Head of caudate nucleus (tissue), 42 donors: ENCODE results near the gene TRIM60.
"Not testable (repeated sequence)": the region's sequence is repeated elsewhere in the genome, so short reads cannot be mapped to it uniquely, and the experiment has no call there.

Experiments used
- DNase-seq, 42 donors: peaks; one replicate each; pipeline versions ENCODE4 v3.0.0 to v3.0.0-alpha.2; 2020 to 2021; ENCODE audit warnings: mixed read lengths in 7 of 42
- intact Hi-C: fragments of 100-400 bp; cut with DNase I; formaldehyde crosslinking; loops from one replicate; pipeline ENCODE4 v1.15.0; 2022

The TRIM60 gene

GRCh38 chr4:165031436-165032211 lies at the start of gene TRIM60:
TSS of gene TRIM60 (plus strand) at chr4:165031999. CDS start at chr4:165040073, 8,074 bp downstream.
- no peak for DNase-seq
- intact Hi-C loops: no loop called here

- intact Hi-C loops: no loop called here
- DNase-seq: peak in 1 of 42 donors; percentile 13
These were observed 42.3 kb upstream of the TRIM60 start for GRCh38 chr4:164989471-164989870.

GRCh38 chr4:164990786-164991185 lies 41.0 kb upstream of the TRIM60 start:
- DNase-seq, intact Hi-C loops: not testable (repeated sequence)

GRCh38 chr4:164996123-164996522 lies 35.7 kb upstream of the TRIM60 start:
- intact Hi-C loops, DNase-seq: not testable (repeated sequence)

- intact Hi-C loops: no loop called here
- peak in 9 of 42 donors; percentile 9 to 58 (median 22) for DNase-seq
These were observed 34.5 kb upstream of the TRIM60 start for GRCh38 chr4:164997324-164997723.

- intact Hi-C loops: no loop called here
These were observed 33.9 kb upstream of the TRIM60 start for GRCh38 chr4:164997941-164998340.

GRCh38 chr4:164998526-164999080 lies 33.2 kb upstream of the TRIM60 start:
- DNase-seq: peak in 27 of 42 donors; percentile 6 to 68 (median 39)
- intact Hi-C loops: not testable (repeated sequence)

More at GRCh38 chr4:164997941-164998340, 33.9 kb upstream of the TRIM60 start:
- peak in 24 of 42 donors; percentile 13 to 73 (median 42) for DNase-seq

- DNase-seq, intact Hi-C loops: not testable (repeated sequence)
These were observed 29.8 kb upstream of the TRIM60 start for GRCh38 chr4:165001957-165002356.

GRCh38 chr4:165005352-165005925 lies 26.4 kb upstream of the TRIM60 start:
- DNase-seq: no peak
- intact Hi-C loops: no loop called here

- intact Hi-C loops: no loop called here
- DNase-seq: no peak
These were observed 25.3 kb upstream of the TRIM60 start for GRCh38 chr4:165006456-165006855.

- intact Hi-C loops: no loop called here
- no peak for DNase-seq
These were observed 24.9 kb upstream of the TRIM60 start for GRCh38 chr4:165006886-165007285.

GRCh38 chr4:165009493-165010227 lies 22.1 kb upstream of the TRIM60 start:
- intact Hi-C loops: no loop called here

GRCh38 chr4:165010487-165010886 lies 21.3 kb upstream of the TRIM60 start:
- intact Hi-C loops: no loop called here
- DNase-seq: no peak

More at GRCh38 chr4:165009493-165010227, 22.1 kb upstream of the TRIM60 start:
- no peak for DNase-seq

GRCh38 chr4:165010991-165011390 lies 20.8 kb upstream of the TRIM60 start:
- intact Hi-C loops: no loop called here
- no peak for DNase-seq

- intact Hi-C loops: no loop called here
These were observed 20.4 kb upstream of the TRIM60 start for GRCh38 chr4:165011403-165011802.

GRCh38 chr4:165013691-165014090 lies 18.1 kb upstream of the TRIM60 start:
- no peak for DNase-seq
- intact Hi-C loops: no loop called here

More at GRCh38 chr4:165011403-165011802, 20.4 kb upstream of the TRIM60 start:
- DNase-seq: no peak

GRCh38 chr4:165016971-165017370 lies 14.8 kb upstream of the TRIM60 start:
- intact Hi-C loops: no loop called here
- no peak for DNase-seq

- DNase-seq, intact Hi-C loops: not testable (repeated sequence)
These were observed 11.8 kb upstream of the TRIM60 start for GRCh38 chr4:165019995-165020394.

GRCh38 chr4:165025782-165026181 lies 6.0 kb upstream of the TRIM60 start:
- DNase-seq, intact Hi-C loops: not testable (repeated sequence)
